HepG2 (cell line): Measurements from ENCODE around the gene CTSW. TPM values are rescaled to one million over a fixed set of nuclear protein-coding genes. Genes with fewer than 3 reads are reported as not detected.
A peak's percentile ranks its signal among the peaks of the same experiment; 100 is the strongest.

ENCODE experiments used
- ATM ChIP-seq: fragments of 450-650 bp; IDR thresholded peaks from 2 replicates; pipeline ENCODE4 v1.7.1; 2017; ENCODE audit warnings: mild to moderate bottlenecking, borderline replicate concordance
- ELF1 ChIP-seq: sonication (generic); formaldehyde crosslinking; IDR thresholded peaks from 2 replicates; pipeline ENCODE4 v1.4.0; 2020; ENCODE audit warnings: missing genetic modification reagents
- HMG20A ChIP-seq: IDR thresholded peaks from 2 replicates; pipeline ENCODE4 v1.6.1; 2016; ENCODE audit warnings: borderline replicate concordance
- JDP2 ChIP-seq: sonication (generic); formaldehyde crosslinking; IDR thresholded peaks from 2 replicates; pipeline ENCODE4 v1.8.1; 2022; ENCODE audit warnings: missing genetic modification reagents, borderline replicate concordance
- MAF1 ChIP-seq: sonication (generic); formaldehyde crosslinking; IDR thresholded peaks from 2 replicates; pipeline ENCODE4 v1.5.0; 2020; ENCODE audit warnings: missing genetic modification reagents, borderline replicate concordance
- MYC ChIP-seq: sonication (generic); formaldehyde crosslinking; IDR thresholded peaks from 2 replicates; pipeline ENCODE4 v1.9.0; 2021; ENCODE audit warnings: missing genetic modification reagents, borderline replicate concordance
- PHF20 ChIP-seq: sonication (generic); formaldehyde crosslinking; IDR thresholded peaks from 2 replicates; pipeline ENCODE4 v1.5.0; 2020; ENCODE audit warnings: mild to moderate bottlenecking, missing genetic modification reagents
- RFX5 ChIP-seq: IDR thresholded peaks from 2 replicates; pipeline ENCODE4 v1.6.1; 2011; ENCODE audit warnings: low read depth, low read length, improper control_type of control experiment
- SETDB1 ChIP-seq: sonication (generic); formaldehyde crosslinking; IDR thresholded peaks from 2 replicates; pipeline ENCODE4 v1.5.1; 2020; ENCODE audit warnings: missing genetic modification reagents, mild to moderate bottlenecking, borderline replicate concordance
- SNRNP70 ChIP-seq: fragments of 200-400 bp; formaldehyde crosslinking; IDR thresholded peaks from 2 replicates; pipeline ENCODE4 v1.6.1; 2017; ENCODE audit warnings: mild to moderate bottlenecking, low read depth, low read length, moderate library complexity
- SP1 ChIP-seq, 2 experiments: fragments of 450-650 bp in 1 of 2; sonication (generic) in 1 of 2; formaldehyde crosslinking in 1 of 2; IDR thresholded peaks; 2 replicates each; pipeline versions ENCODE4 v1.4.0 to v1.6.1; 2016 to 2020; ENCODE audit warnings: missing genetic modification reagents in 1 of 2
- TBL1XR1 ChIP-seq: fragments of 150-350 bp; IDR thresholded peaks from 2 replicates; pipeline ENCODE4 v1.6.1; 2014; ENCODE audit warnings: borderline replicate concordance, low read length; ENCODE audit not compliant: partially characterized antibody
- TOE1 ChIP-seq: sonication (generic); formaldehyde crosslinking; IDR thresholded peaks from 2 replicates; pipeline ENCODE4 v1.4.0; 2020; ENCODE audit warnings: mild to moderate bottlenecking, missing genetic modification reagents
- ZFP41 ChIP-seq: sonication (generic); formaldehyde crosslinking; IDR thresholded peaks from 2 replicates; pipeline ENCODE4 v1.4.0; 2020; ENCODE audit warnings: mild to moderate bottlenecking, missing genetic modification reagents, borderline replicate concordance
- ZNF749 ChIP-seq: sonication (generic); formaldehyde crosslinking; IDR thresholded peaks from 2 replicates; pipeline ENCODE4 v1.8.0; 2022; ENCODE audit warnings: mild to moderate bottlenecking, missing genetic modification reagents, moderate library complexity, borderline replicate concordance
- polyA plus RNA-seq, 8 experiments: library from polyadenylated mRNA; depleted of rRNA in 3 of 8; stranded (reverse) in 7 of 8; unstranded in 1 of 8; fragments of >200 nt; fragmentation: Illumina TruSeq in 4 of 8; extraction: Trizol in 4 of 8; gene quantifications; 2 replicates each; pipeline versions ENCODE4 v1.2.1 to v1.2.3, GENCODE V29; 2011 to 2016; ENCODE audit warnings: low read depth in 4 of 8, missing spikeins in 1 of 8, mixed read lengths in 1 of 8; ENCODE audit not compliant: insufficient read depth in 1 of 8
- total RNA-seq, 5 experiments: library from RNA; depleted of rRNA; stranded (reverse); fragments of >200 nt; fragmentation: Illumina TruSeq; extraction: Trizol; gene quantifications; 2 replicates each; pipeline ENCODE4 v1.2.3, GENCODE V29; 2016; ENCODE audit warnings: low read depth in 1 of 5
- TF ChIP-seq, protein P1 (sequence below): sonication (generic); formaldehyde crosslinking; IDR thresholded peaks from 2 replicates; pipeline ENCODE4 v1.4.0; 2020; ENCODE audit warnings: mild to moderate bottlenecking, missing genetic modification reagents
- TF ChIP-seq, protein P2 (sequence below): sonication (generic); formaldehyde crosslinking; IDR thresholded peaks from 2 replicates; pipeline ENCODE4 v1.5.0; 2020; ENCODE audit warnings: missing genetic modification reagents
- TF ChIP-seq, protein P3 (sequence below): sonication (generic); formaldehyde crosslinking; IDR thresholded peaks from 2 replicates; pipeline ENCODE4 v1.5.0; 2020; ENCODE audit warnings: mild to moderate bottlenecking, missing genetic modification reagents, borderline replicate concordance
- TF ChIP-seq, protein P4 (sequence below): IDR thresholded peaks from 2 replicates; pipeline ENCODE4 v1.6.1; 2016

The CTSW gene
- total and polyA plus RNA-seq, 2 of the 13 experiments (the other 11 are each of a cell fraction or from before 2014, with no cell fraction given): 0.09 TPM; not detected in 1

DNA sequence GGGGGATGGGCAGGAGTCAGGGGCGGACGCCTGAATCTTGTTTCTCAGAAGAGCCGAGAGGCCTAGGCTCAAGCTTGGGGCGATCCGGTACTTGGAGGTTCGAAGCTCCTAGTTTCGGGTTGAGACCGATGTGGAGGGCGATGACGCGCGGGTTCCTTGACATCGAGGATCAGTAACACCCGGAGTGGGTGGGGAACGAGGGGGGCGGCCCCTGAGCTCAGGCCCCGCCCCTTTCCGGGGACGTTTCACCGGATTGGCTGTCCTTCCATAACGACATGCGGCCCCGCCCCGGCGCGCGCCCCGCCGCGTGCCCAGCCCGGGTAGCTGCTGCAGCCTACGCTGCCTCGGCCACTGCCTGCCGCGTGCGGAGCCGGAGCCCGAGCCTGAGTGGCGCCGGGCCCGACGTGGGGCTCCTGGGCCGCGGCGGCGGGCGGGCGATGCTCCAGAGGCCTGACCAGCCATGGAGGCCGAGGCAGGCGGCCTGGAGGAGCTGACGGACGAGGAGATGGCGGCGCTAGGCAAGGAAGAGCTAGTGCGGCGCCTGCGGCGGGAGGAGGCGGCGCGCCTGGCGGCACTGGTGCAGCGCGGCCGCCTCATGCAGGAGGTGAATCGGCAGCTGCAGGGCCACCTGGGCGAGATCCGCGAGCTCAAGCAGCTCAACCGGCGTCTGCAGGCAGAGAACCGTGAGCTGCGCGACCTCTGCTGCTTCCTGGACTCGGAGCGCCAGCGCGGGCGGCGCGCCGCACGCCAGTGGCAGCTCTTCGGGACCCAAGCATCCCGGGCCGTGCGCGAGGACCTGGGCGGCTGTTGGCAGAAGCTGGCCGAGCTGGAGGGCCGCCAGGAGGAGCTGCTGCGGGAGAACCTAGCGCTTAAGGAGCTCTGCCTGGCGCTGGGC, 10.9 kb downstream of the CTSW start, which contains the start of gene CCDC85B (continued):
- TF ChIP-seq MYC (CRISPR knock-in tag) (peak; percentile 98), SNRNP70 (no peak), JDP2 (CRISPR knock-in tag) (no peak; the same call in 1 of the 2 replicates), SP1 (IDR thresholded peaks at IDR 0.05) (no peak), SP1 (CRISPR knock-in tag; IDR thresholded peaks at IDR 0.05) (peak; percentile 88), ZNF749 (CRISPR knock-in tag) (peak; percentile 72; the same call in 1 of the 2 replicates), PHF20 (CRISPR knock-in tag) (peak; percentile 68; the same call in 1 of the 2 replicates), RFX5 (0 out of 2 replicates have a peak, but pooled peaks have one; percentile 19), HMG20A (CRISPR knock-in tag) (no peak), ELF1 (CRISPR knock-in tag) (no peak), TBL1XR1 (no peak), TOE1 (no peak), MAF1 (CRISPR knock-in tag) (no peak), ATM (no peak), SETDB1 (CRISPR knock-in tag) (no peak), ZFP41 (CRISPR knock-in tag) (no peak)
- TF ChIP-seq, protein P1, sequence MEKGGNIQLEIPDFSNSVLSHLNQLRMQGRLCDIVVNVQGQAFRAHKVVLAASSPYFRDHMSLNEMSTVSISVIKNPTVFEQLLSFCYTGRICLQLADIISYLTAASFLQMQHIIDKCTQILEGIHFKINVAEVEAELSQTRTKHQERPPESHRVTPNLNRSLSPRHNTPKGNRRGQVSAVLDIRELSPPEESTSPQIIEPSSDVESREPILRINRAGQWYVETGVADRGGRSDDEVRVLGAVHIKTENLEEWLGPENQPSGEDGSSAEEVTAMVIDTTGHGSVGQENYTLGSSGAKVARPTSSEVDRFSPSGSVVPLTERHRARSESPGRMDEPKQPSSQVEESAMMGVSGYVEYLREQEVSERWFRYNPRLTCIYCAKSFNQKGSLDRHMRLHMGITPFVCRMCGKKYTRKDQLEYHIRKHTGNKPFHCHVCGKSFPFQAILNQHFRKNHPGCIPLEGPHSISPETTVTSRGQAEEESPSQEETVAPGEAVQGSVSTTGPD (CRISPR knock-in tag): no peak
- TF ChIP-seq, protein P2, sequence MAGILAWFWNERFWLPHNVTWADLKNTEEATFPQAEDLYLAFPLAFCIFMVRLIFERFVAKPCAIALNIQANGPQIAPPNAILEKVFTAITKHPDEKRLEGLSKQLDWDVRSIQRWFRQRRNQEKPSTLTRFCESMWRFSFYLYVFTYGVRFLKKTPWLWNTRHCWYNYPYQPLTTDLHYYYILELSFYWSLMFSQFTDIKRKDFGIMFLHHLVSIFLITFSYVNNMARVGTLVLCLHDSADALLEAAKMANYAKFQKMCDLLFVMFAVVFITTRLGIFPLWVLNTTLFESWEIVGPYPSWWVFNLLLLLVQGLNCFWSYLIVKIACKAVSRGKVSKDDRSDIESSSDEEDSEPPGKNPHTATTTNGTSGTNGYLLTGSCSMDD (CRISPR knock-in tag): peak; percentile 89; the same call in 1 of the 2 replicates
- TF ChIP-seq, protein P3, sequence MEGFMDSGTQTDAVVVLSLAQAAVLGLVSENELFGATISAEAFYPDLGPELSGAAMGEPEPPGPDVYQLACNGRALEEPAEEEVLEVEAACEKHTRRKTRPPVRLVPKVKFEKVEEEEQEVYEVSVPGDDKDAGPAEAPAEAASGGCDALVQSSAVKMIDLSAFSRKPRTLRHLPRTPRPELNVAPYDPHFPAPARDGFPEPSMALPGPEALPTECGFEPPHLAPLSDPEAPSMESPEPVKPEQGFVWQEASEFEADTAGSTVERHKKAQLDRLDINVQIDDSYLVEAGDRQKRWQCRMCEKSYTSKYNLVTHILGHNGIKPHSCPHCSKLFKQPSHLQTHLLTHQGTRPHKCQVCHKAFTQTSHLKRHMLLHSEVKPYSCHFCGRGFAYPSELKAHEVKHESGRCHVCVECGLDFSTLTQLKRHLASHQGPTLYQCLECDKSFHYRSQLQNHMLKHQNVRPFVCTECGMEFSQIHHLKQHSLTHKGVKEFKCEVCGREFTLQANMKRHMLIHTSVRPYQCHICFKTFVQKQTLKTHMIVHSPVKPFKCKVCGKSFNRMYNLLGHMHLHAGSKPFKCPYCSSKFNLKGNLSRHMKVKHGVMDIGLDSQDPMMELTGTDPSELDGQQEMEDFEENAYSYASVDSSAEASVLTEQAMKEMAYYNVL: no peak; the same call in 1 of the 2 replicates
- TF ChIP-seq, protein P4, sequence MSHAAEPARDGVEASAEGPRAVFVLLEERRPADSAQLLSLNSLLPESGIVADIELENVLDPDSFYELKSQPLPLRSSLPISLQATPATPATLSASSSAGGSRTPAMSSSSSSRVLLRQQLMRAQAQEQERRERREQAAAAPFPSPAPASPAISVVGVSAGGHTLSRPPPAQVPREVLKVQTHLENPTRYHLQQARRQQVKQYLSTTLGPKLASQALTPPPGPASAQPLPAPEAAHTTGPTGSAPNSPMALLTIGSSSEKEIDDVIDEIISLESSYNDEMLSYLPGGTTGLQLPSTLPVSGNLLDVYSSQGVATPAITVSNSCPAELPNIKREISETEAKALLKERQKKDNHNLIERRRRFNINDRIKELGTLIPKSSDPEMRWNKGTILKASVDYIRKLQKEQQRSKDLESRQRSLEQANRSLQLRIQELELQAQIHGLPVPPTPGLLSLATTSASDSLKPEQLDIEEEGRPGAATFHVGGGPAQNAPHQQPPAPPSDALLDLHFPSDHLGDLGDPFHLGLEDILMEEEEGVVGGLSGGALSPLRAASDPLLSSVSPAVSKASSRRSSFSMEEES (CRISPR knock-in tag): no peak; the same call in 1 of the 2 replicates
